A673 (cell line): ENCODE data around the gene HIBCH.

Experiments used
- CTCF ChIP-seq: fragments of 300-800, 200-600 bp; sonication (generic); conservative IDR thresholded peaks from 2 replicates; pipeline ENCODE4 v1.5.1; 2017; ENCODE audit warnings: low read depth, mild to moderate bottlenecking, antibody characterized with exemption, low read length, moderate library complexity, mixed read lengths
- EZH2 ChIP-seq: fragments of 200-600 bp; sonication (generic); IDR thresholded peaks from 2 replicates; pipeline ENCODE4 v1.6.1; 2017; ENCODE audit warnings: borderline replicate concordance, low read depth, mild to moderate bottlenecking, mixed read lengths, antibody characterized with exemption, low read length; ENCODE audit not compliant: poor library complexity, severe bottlenecking

- TF ChIP-seq CTCF (no peak), EZH2 (no peak)
Observed at GRCh38 chr2:190335225-190335559, 15.6 kb upstream of the HIBCH start.
